Neuronal stem cell (in vitro differentiated cells): ENCODE results near the gene COL2A1.
A peak's percentile ranks its signal among the peaks of the same experiment; 100 is the strongest.

Experiments
- DNase-seq: peaks from one replicate; pipeline ENCODE4 v3.0.0-alpha.2; 2013; ENCODE audit warnings: low spot score
- H2AFZ ChIP-seq: one replicate; pipeline ENCODE4 v1.6.1; 2013; ENCODE audit warnings: mild to moderate bottlenecking, low read length, inconsistent platforms
- H2AK5ac ChIP-seq: 2 replicates; pipeline ENCODE4 v1.6.1; 2013; ENCODE audit warnings: low read depth, mild to moderate bottlenecking, inconsistent platforms, low read length, moderate library complexity, mixed read lengths
- H2BK120ac ChIP-seq: 2 replicates; pipeline ENCODE4 v1.6.1; 2013; ENCODE audit warnings: low read depth, mild to moderate bottlenecking, inconsistent platforms, low read length, moderate library complexity, mixed read lengths
- H2BK12ac ChIP-seq: one replicate; pipeline ENCODE4 v1.6.1; 2013; ENCODE audit warnings: low read length, inconsistent platforms
- H2BK15ac ChIP-seq: 2 replicates; pipeline ENCODE4 v1.6.1; 2013; ENCODE audit warnings: mild to moderate bottlenecking, low read length, inconsistent platforms, mixed read lengths
- H2BK5ac ChIP-seq: one replicate; pipeline ENCODE4 v1.6.1; 2013; ENCODE audit warnings: inconsistent platforms, mild to moderate bottlenecking, low read length, moderate library complexity
- H3K14ac ChIP-seq: one replicate; pipeline ENCODE4 v1.6.1; 2013; ENCODE audit warnings: low read length, inconsistent platforms
- H3K18ac ChIP-seq: 2 replicates; pipeline ENCODE4 v1.6.1; 2013; ENCODE audit warnings: low read length, inconsistent platforms
- H3K23ac ChIP-seq: 2 replicates; pipeline ENCODE4 v1.6.1; 2013; ENCODE audit warnings: low read depth, mild to moderate bottlenecking, mixed read lengths, low read length, inconsistent platforms; ENCODE audit not compliant: poor library complexity
- H3K27ac ChIP-seq: replicated peaks from 3 replicates; pipeline ENCODE4 v1.5.1; 2013; ENCODE audit warnings: low read length, inconsistent platforms
- H3K27me3 ChIP-seq, 3 experiments: 2 replicates each; pipeline ENCODE4 v1.6.1; 2013; ENCODE audit warnings: low read length in 3 of 3, mild to moderate bottlenecking in 2 of 3, inconsistent platforms in 1 of 3, low read depth in 1 of 3, mixed read lengths in 1 of 3, moderate library complexity in 1 of 3; ENCODE audit not compliant: control insufficient read depth in 3 of 3, insufficient read depth in 3 of 3
- H3K36me3 ChIP-seq, 2 donors: replicated peaks in 1 of 2; 2 replicates each; pipeline ENCODE4 v1.6.1; 2013; ENCODE audit warnings: low read length in 2 of 2; ENCODE audit not compliant: control insufficient read depth in 2 of 2, insufficient read depth in 2 of 2
- H3K4ac ChIP-seq: 2 replicates; pipeline ENCODE4 v1.6.1; 2013; ENCODE audit warnings: inconsistent platforms, mild to moderate bottlenecking, low read length, moderate library complexity
- H3K4me1 ChIP-seq, 2 donors: 1 replicate in 1 of 2; 2 replicates in 1 of 2; pipeline ENCODE4 v1.6.1; 2013; ENCODE audit warnings: low read length in 2 of 2, low read depth in 1 of 2; ENCODE audit not compliant: control insufficient read depth in 2 of 2, insufficient read depth in 1 of 2
- H3K4me2 ChIP-seq: one replicate; pipeline ENCODE4 v1.6.1; 2013; ENCODE audit warnings: mild to moderate bottlenecking, low read length, inconsistent platforms; ENCODE audit not compliant: insufficient read depth, poor library complexity, severe bottlenecking
- H3K4me3 ChIP-seq, 2 donors: 2 replicates each; pipeline ENCODE4 v1.5.1; 2013; ENCODE audit warnings: low read length in 2 of 2, mild to moderate bottlenecking in 2 of 2, inconsistent platforms in 1 of 2, moderate library complexity in 1 of 2
- H3K79me1 ChIP-seq: one replicate; pipeline ENCODE4 v1.6.1; 2013; ENCODE audit warnings: low read depth, mild to moderate bottlenecking, inconsistent platforms, low read length, moderate library complexity
- H3K9ac ChIP-seq: one replicate; pipeline ENCODE4 v1.6.1; 2013; ENCODE audit warnings: mild to moderate bottlenecking, low read depth, low read length, inconsistent platforms; ENCODE audit not compliant: poor library complexity
- H3K9me3 ChIP-seq, 2 donors: replicated peaks in 1 of 2; 2 replicates each; pipeline versions ENCODE3 to v1.6.1; 2013; ENCODE audit warnings: low read length in 2 of 2, mild to moderate bottlenecking in 2 of 2, inconsistent platforms in 1 of 2, low read depth in 1 of 2, mixed read lengths in 1 of 2, moderate library complexity in 1 of 2; ENCODE audit not compliant: control insufficient read depth in 2 of 2, insufficient read depth in 1 of 2
- H4K8ac ChIP-seq: one replicate; pipeline ENCODE4 v1.6.1; 2013; ENCODE audit warnings: low read depth, mild to moderate bottlenecking, inconsistent platforms, low read length, moderate library complexity
- H4K91ac ChIP-seq: one replicate; pipeline ENCODE4 v1.6.1; 2013; ENCODE audit warnings: low read length, low read depth, mild to moderate bottlenecking, inconsistent platforms; ENCODE audit not compliant: poor library complexity
- WGBS, 2 donors: extraction: QIAGEN DNeasy Blood & Tissue Kit; methylation state at CpG; one replicate each; pipeline ENCODE4 v1.1.7; 2013; ENCODE audit warnings: missing lambda C conversion rate in 2 of 2, mixed read lengths in 1 of 2; ENCODE audit not compliant: insufficient read length in 2 of 2, insufficient replicate concordance in 1 of 2; ENCODE audit errors: extremely low coverage in 2 of 2; 5-methylcytosine and 5-hydroxymethylcytosine counted together

The COL2A1 gene

DNA sequence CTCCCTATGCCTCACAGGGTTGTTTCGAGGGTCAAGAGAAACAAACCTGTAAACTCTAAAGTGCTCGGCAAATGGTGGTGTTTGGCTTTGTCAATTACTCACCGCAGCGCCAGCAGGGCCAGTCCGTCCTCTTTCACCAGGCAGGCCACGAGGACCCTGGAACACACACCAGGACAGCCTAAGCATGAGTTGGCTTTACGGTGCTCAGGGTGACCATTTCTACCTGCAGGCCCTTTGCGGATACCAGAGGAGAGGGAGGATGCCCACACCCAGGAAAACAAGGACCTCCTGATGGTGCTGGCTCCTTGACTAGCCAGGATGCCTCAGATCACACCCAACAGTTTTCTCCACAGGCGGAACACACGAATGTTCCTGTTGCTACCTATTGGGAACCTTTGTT lies 11.5 kb downstream of the COL2A1 start:
- Histone ChIP-seq H2BK5ac (no peak overlapping the region), H3K4ac (no peak overlapping the region), H3K9ac (no peak overlapping the region), H3K9me3 (no peaks in the 10 kb centered on the region), H3K27ac (peak overlapping the region; percentile 56), H3K4me2 (no peak overlapping the region), H3K4me3 (no peak overlapping the region), H3K4me1 (peaks cover 15 to 41% of the 10 kb centered on the region in 2 donors), H2AK5ac (no peak overlapping the region), H2AFZ (no peak overlapping the region), H2BK12ac (no peak overlapping the region), H3K14ac (no peak overlapping the region), H3K79me1 (peaks cover under 1% of the 10 kb centered on the region), H3K36me3 (peaks cover 80 to 96% of the 10 kb centered on the region in 2 donors), H3K27me3 (no peaks in the 10 kb centered on the region), H3K18ac (no peak overlapping the region), H4K91ac (no peak overlapping the region), H3K23ac (no peak overlapping the region), H2BK120ac (no peak overlapping the region), H2BK15ac (no peak overlapping the region), H4K8ac (no peak overlapping the region)
- DNase-seq = no peak
- no CpG with 5 or more reads among the region's 10 CpGs for WGBS, 2 donors

- no peaks in the 10 kb centered on the region for H3K27me3 ChIP-seq
- no CpG with 5 or more reads among the region's 13 CpGs for WGBS, 2 donors
- H2BK15ac ChIP-seq = no peak overlapping the region
- H3K36me3 ChIP-seq = peaks cover 84 to 96% of the 10 kb centered on the region in 2 donors
- no peak overlapping the region for H4K8ac ChIP-seq
- no peak overlapping the region for H2BK5ac ChIP-seq
- H3K23ac ChIP-seq = no peak overlapping the region
- H2BK120ac ChIP-seq = no peak overlapping the region
- no peak overlapping the region for H3K4ac ChIP-seq
- no peak overlapping the region for H3K14ac ChIP-seq
- peak overlapping the region; percentile 17 for H3K18ac ChIP-seq
- peaks cover 4% of the 10 kb centered on the region for H3K79me1 ChIP-seq
- H3K4me2 ChIP-seq = no peak overlapping the region
- no peak overlapping the region for H2AFZ ChIP-seq
- no peaks in the 10 kb centered on the region for H3K9me3 ChIP-seq
- peak; percentile 55 for DNase-seq
- H4K91ac ChIP-seq = no peak overlapping the region
- peaks cover 18 to 44% of the 10 kb centered on the region in 2 donors for H3K4me1 ChIP-seq
- no peak overlapping the region for H2AK5ac ChIP-seq
- peak overlapping the region; percentile 56 for H3K27ac ChIP-seq
- H3K9ac ChIP-seq = no peak overlapping the region
- H3K4me3 ChIP-seq = peak overlapping the region in 1 of 2 donors; percentile 9
- H2BK12ac ChIP-seq = no peak overlapping the region
Measured at GRCh38 chr12:47991106-47992061, 12.9 kb downstream of the COL2A1 start.

- Histone ChIP-seq H3K18ac (no peak overlapping the region), H3K79me1 (peaks cover 6% of the 10 kb centered on the region), H3K4ac (no peak overlapping the region), H2BK12ac (no peak overlapping the region), H3K23ac (no peak overlapping the region), H4K8ac (no peak overlapping the region), H2BK5ac (no peak overlapping the region), H3K14ac (no peak overlapping the region), H3K36me3 (peaks cover 84 to 96% of the 10 kb centered on the region in 2 donors), H2BK120ac (no peak overlapping the region), H3K9me3 (no peaks in the 10 kb centered on the region), H2AK5ac (no peak overlapping the region), H3K4me1 (peaks cover 18 to 44% of the 10 kb centered on the region in 2 donors), H2BK15ac (no peak overlapping the region), H3K4me3 (no peak overlapping the region), H3K9ac (no peak overlapping the region), H3K27me3 (no peaks in the 10 kb centered on the region), H3K4me2 (no peak overlapping the region), H3K27ac (no peak overlapping the region), H4K91ac (no peak overlapping the region), H2AFZ (no peak overlapping the region)
- WGBS, 2 donors = no CpG with 5 or more reads among the region's 7 CpGs
- DNase-seq = no peak
Measured at GRCh38 chr12:47990351-47991105, 13.7 kb downstream of the COL2A1 start.

DNA sequence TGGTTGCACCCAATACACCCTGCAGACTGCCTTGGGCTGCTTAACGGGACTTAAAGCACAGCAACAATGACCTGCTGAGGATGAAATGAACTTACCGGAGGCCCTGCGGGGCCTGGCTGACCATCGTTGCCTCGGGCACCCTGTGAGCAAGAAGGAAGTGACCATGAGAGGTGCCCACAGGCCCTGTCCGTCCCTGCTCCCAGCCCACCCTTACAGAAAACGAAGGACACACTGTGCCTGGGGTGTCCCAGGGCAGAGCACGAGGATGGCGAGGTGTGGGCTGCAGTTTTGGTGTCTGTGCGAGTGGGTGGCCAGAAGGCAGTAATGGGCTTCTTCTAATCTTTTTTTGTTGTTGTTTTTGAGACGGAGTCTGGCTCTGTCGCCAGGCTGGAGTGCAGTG lies 14.6 kb downstream of the COL2A1 start:
- no peak for DNase-seq
- H2AK5ac ChIP-seq = no peak overlapping the region
- H3K18ac ChIP-seq = no peak overlapping the region
- peaks cover 6% of the 10 kb centered on the region for H3K79me1 ChIP-seq
- H4K91ac ChIP-seq = no peak overlapping the region
- no peak overlapping the region for H3K27ac ChIP-seq
- H3K14ac ChIP-seq = no peak overlapping the region
- no peak overlapping the region for H2AFZ ChIP-seq
- H3K27me3 ChIP-seq = no peaks in the 10 kb centered on the region
- H3K23ac ChIP-seq = no peak overlapping the region
- H3K9ac ChIP-seq = no peak overlapping the region
- peaks cover 18 to 44% of the 10 kb centered on the region in 2 donors for H3K4me1 ChIP-seq
- peaks cover 84 to 96% of the 10 kb centered on the region in 2 donors for H3K36me3 ChIP-seq
- H2BK5ac ChIP-seq = no peak overlapping the region
- no CpG with 5 or more reads among the region's 12 CpGs for WGBS, 2 donors
- H3K4me3 ChIP-seq = no peak overlapping the region
- no peak overlapping the region for H3K4me2 ChIP-seq
- no peak overlapping the region for H2BK12ac ChIP-seq
- no peak overlapping the region for H2BK120ac ChIP-seq
- no peak overlapping the region for H2BK15ac ChIP-seq
- H3K9me3 ChIP-seq = no peaks in the 10 kb centered on the region
- H3K4ac ChIP-seq = no peak overlapping the region
- H4K8ac ChIP-seq = no peak overlapping the region
